Measurements from ENCODE around the gene EME2. TPM values are rescaled to one million over a fixed set of nuclear protein-coding genes. Genes with fewer than 3 reads are reported as not detected.

EME2 gene
- total and polyA plus RNA-seq, 9 donors, result 0.83 to 19.2 (median 13.7) TPM

- no peak for DNase-seq
- Histone ChIP-seq H3K36me3 (no peaks in the 10 kb centered on the region), H3K27me3 (no peaks in the 10 kb centered on the region), H3K4me1 (ENCODE audit: insufficient read depth) (no peaks in the 10 kb centered on the region), H3K27ac (no peak overlapping the region), H3K9me3 (no peaks in the 10 kb centered on the region), H3K4me3 (no peak overlapping the region)
- 79 to 87% (median 83%) methylated on average over 10 to 11 of the region's 11 CpGs for WGBS, 3 donors
- intact Hi-C loops (cut with DNase I), result no loop called here
- no peak for TF ChIP-seq CTCF (IDR thresholded peaks at IDR 0.05)
- TF ChIP-seq EP300 (IDR thresholded peaks at IDR 0.05), result no peak
- no peak for TF ChIP-seq POLR2A (IDR thresholded peaks at IDR 0.05)
These were observed 24.7 kb upstream of the EME2 start for GRCh38 chr16:1747934-1748333.

- no peak for DNase-seq
- no peaks in the 10 kb centered on the region for H3K4me1 ChIP-seq (ENCODE audit: insufficient read depth)
- intact Hi-C loops (cut with DNase I), result no loop called here
- H3K4me3 ChIP-seq, result no peak overlapping the region
- H3K27ac ChIP-seq, result no peak overlapping the region
- no peak for TF ChIP-seq EP300 (IDR thresholded peaks at IDR 0.05)
- no peak for TF ChIP-seq CTCF (IDR thresholded peaks at IDR 0.05)
- no peak for TF ChIP-seq POLR2A (IDR thresholded peaks at IDR 0.05)
- no peaks in the 10 kb centered on the region for H3K27me3 ChIP-seq
- H3K36me3 ChIP-seq, result no peaks in the 10 kb centered on the region
- 94 to 95% (median 95%) methylated on average over 29 of the region's 29 CpGs for WGBS, 3 donors
- H3K9me3 ChIP-seq, result no peaks in the 10 kb centered on the region
These were observed 23.2 kb upstream of the EME2 start for GRCh38 chr16:1749152-1750117.

- no peak for DNase-seq
These were observed 20.7 kb upstream of the EME2 start for GRCh38 chr16:1751946-1752345.

GRCh38 chr16:1752853-1753252 lies 19.8 kb upstream of the EME2 start:
- 86 to 88% (median 88%) methylated on average over 14 of the region's 14 CpGs for WGBS, 3 donors
- H3K27me3 ChIP-seq, result no peaks in the 10 kb centered on the region
- H3K4me1 ChIP-seq (ENCODE audit: insufficient read depth), result no peaks in the 10 kb centered on the region
- no peaks in the 10 kb centered on the region for H3K36me3 ChIP-seq
- intact Hi-C loops (cut with DNase I), result no loop called here
- H3K4me3 ChIP-seq, result no peak overlapping the region
- H3K27ac ChIP-seq, result no peak overlapping the region
- no peaks in the 10 kb centered on the region for H3K9me3 ChIP-seq
- TF ChIP-seq POLR2A (IDR thresholded peaks at IDR 0.05) (no peak), CTCF (IDR thresholded peaks at IDR 0.05) (no peak), EP300 (IDR thresholded peaks at IDR 0.05) (no peak)
- DNase-seq, result no peak

More at GRCh38 chr16:1751946-1752345, 20.7 kb upstream of the EME2 start:
- Histone ChIP-seq H3K27me3 (no peaks in the 10 kb centered on the region), H3K4me1 (ENCODE audit: insufficient read depth) (no peaks in the 10 kb centered on the region), H3K27ac (no peak overlapping the region), H3K9me3 (no peaks in the 10 kb centered on the region), H3K4me3 (no peak overlapping the region), H3K36me3 (no peaks in the 10 kb centered on the region)
- intact Hi-C loops (cut with DNase I), result no loop called here
- TF ChIP-seq POLR2A (IDR thresholded peaks at IDR 0.05), result no peak
- no peak for TF ChIP-seq EP300 (IDR thresholded peaks at IDR 0.05)
- no peak for TF ChIP-seq CTCF (IDR thresholded peaks at IDR 0.05)
- WGBS, 3 donors, result 94 to 95% (median 95%) methylated on average over 16 of the region's 16 CpGs
